ENCODE results near the gene MARCHF2. TPM values are rescaled to one million over a fixed set of nuclear protein-coding genes. Genes with fewer than 3 reads are reported as not detected.

Gene MARCHF2
- total and polyA plus RNA-seq, 9 donors: 14.1 to 19.7 (median 16.4) TPM

- no peaks in the 10 kb centered on the region for H3K27me3 ChIP-seq (ENCODE audit: control insufficient read depth, insufficient read depth, low read length)
- H3K4me1 ChIP-seq (ENCODE audit: control insufficient read depth, insufficient read depth, low read length): peaks cover 34% of the 10 kb centered on the region
- no peak overlapping the region for H3K27ac ChIP-seq (ENCODE audit: low read length)
- WGBS (ENCODE audit: insufficient coverage): 64% methylated on average over 2 of the region's 7 CpGs
- peaks cover 47% of the 10 kb centered on the region for H3K36me3 ChIP-seq (ENCODE audit: control insufficient read depth, insufficient read depth, low read length)
- H3K9me3 ChIP-seq (replicated peaks; ENCODE audit: control insufficient read depth, low read depth, low read length): no peaks in the 10 kb centered on the region
- H3K4me3 ChIP-seq (ENCODE audit: low read length): no peak overlapping the region
- no peak for DNase-seq
Observed at GRCh38 chr19:8460516-8461298, 47.6 kb downstream of the MARCHF2 start.

GRCh38 chr19:8461376-8461775 is 48.3 kb downstream of the MARCHF2 start:
- no peaks in the 10 kb centered on the region for H3K9me3 ChIP-seq (replicated peaks; ENCODE audit: control insufficient read depth, low read depth, low read length)
- H3K4me1 ChIP-seq (ENCODE audit: control insufficient read depth, insufficient read depth, low read length): peaks cover 33% of the 10 kb centered on the region
- no CpG with 5 or more reads among the region's 4 CpGs for WGBS (ENCODE audit: insufficient coverage)
- no peak overlapping the region for H3K27ac ChIP-seq (ENCODE audit: low read length)
- no peak for DNase-seq
- no peaks in the 10 kb centered on the region for H3K27me3 ChIP-seq (ENCODE audit: control insufficient read depth, insufficient read depth, low read length)
- H3K36me3 ChIP-seq (ENCODE audit: control insufficient read depth, insufficient read depth, low read length): peaks cover 45% of the 10 kb centered on the region
- H3K4me3 ChIP-seq (ENCODE audit: low read length): no peak overlapping the region

GRCh38 chr19:8461891-8462290 is 48.8 kb downstream of the MARCHF2 start:
- no peaks in the 10 kb centered on the region for H3K9me3 ChIP-seq (replicated peaks; ENCODE audit: control insufficient read depth, low read depth, low read length)
- H3K27ac ChIP-seq (ENCODE audit: low read length): no peak overlapping the region
- no peaks in the 10 kb centered on the region for H3K27me3 ChIP-seq (ENCODE audit: control insufficient read depth, insufficient read depth, low read length)
- H3K4me3 ChIP-seq (ENCODE audit: low read length): no peak overlapping the region
- DNase-seq: no peak
- WGBS (ENCODE audit: insufficient coverage): 85% methylated on average over 9 of the region's 14 CpGs
- H3K4me1 ChIP-seq (ENCODE audit: control insufficient read depth, insufficient read depth, low read length): peaks cover 30% of the 10 kb centered on the region
- H3K36me3 ChIP-seq (ENCODE audit: control insufficient read depth, insufficient read depth, low read length): peaks cover 43% of the 10 kb centered on the region

- WGBS (ENCODE audit: insufficient coverage): 61% methylated on average over 3 of the region's 5 CpGs
- peaks cover 27% of the 10 kb centered on the region for H3K4me1 ChIP-seq (ENCODE audit: control insufficient read depth, insufficient read depth, low read length)
- no peak for DNase-seq
- no peaks in the 10 kb centered on the region for H3K9me3 ChIP-seq (replicated peaks; ENCODE audit: control insufficient read depth, low read depth, low read length)
- no peaks in the 10 kb centered on the region for H3K27me3 ChIP-seq (ENCODE audit: control insufficient read depth, insufficient read depth, low read length)
- peaks cover 46% of the 10 kb centered on the region for H3K36me3 ChIP-seq (ENCODE audit: control insufficient read depth, insufficient read depth, low read length)
- H3K27ac ChIP-seq (ENCODE audit: low read length): no peak overlapping the region
- H3K4me3 ChIP-seq (ENCODE audit: low read length): no peak overlapping the region
Observed at GRCh38 chr19:8462571-8462970, 49.5 kb downstream of the MARCHF2 start.

- Histone ChIP-seq H3K27me3 (ENCODE audit: control insufficient read depth, insufficient read depth, low read length) (no peaks in the 10 kb centered on the region), H3K36me3 (ENCODE audit: control insufficient read depth, insufficient read depth, low read length) (peaks cover 50% of the 10 kb centered on the region), H3K4me3 (ENCODE audit: low read length) (no peak overlapping the region), H3K4me1 (ENCODE audit: control insufficient read depth, insufficient read depth, low read length) (peaks cover 21% of the 10 kb centered on the region), H3K9me3 (replicated peaks; ENCODE audit: control insufficient read depth, low read depth, low read length) (no peaks in the 10 kb centered on the region), H3K27ac (ENCODE audit: low read length) (no peak overlapping the region)
- DNase-seq: no peak
- WGBS (ENCODE audit: insufficient coverage): 92% methylated on average over 6 of the region's 8 CpGs
Observed at GRCh38 chr19:8463365-8463764, 50.3 kb downstream of the MARCHF2 start.

- no peak overlapping the region for H3K4me3 ChIP-seq (ENCODE audit: low read length)
- DNase-seq: no peak
- H3K27me3 ChIP-seq (ENCODE audit: control insufficient read depth, insufficient read depth, low read length): no peaks in the 10 kb centered on the region
- H3K27ac ChIP-seq (ENCODE audit: low read length): no peak overlapping the region
- WGBS (ENCODE audit: insufficient coverage): 95% methylated on average over 4 of the region's 4 CpGs
- H3K36me3 ChIP-seq (ENCODE audit: control insufficient read depth, insufficient read depth, low read length): peaks cover 74% of the 10 kb centered on the region
- no peaks in the 10 kb centered on the region for H3K9me3 ChIP-seq (replicated peaks; ENCODE audit: control insufficient read depth, low read depth, low read length)
- peaks cover 9% of the 10 kb centered on the region for H3K4me1 ChIP-seq (ENCODE audit: control insufficient read depth, insufficient read depth, low read length)
Observed at GRCh38 chr19:8466018-8466417, 52.9 kb downstream of the MARCHF2 start.

GRCh38 chr19:8468124-8468523 is 55.0 kb downstream of the MARCHF2 start:
- no CpG with 5 or more reads among the region's 3 CpGs for WGBS (ENCODE audit: insufficient coverage)
- peaks cover 89% of the 10 kb centered on the region for H3K36me3 ChIP-seq (ENCODE audit: control insufficient read depth, insufficient read depth, low read length)

GRCh38 chr19:8468761-8469373 is 55.8 kb downstream of the MARCHF2 start:
- 59% methylated on average over 6 of the region's 8 CpGs for WGBS (ENCODE audit: insufficient coverage)
- Histone ChIP-seq H3K27me3 (ENCODE audit: control insufficient read depth, insufficient read depth, low read length) (no peaks in the 10 kb centered on the region), H3K4me1 (ENCODE audit: control insufficient read depth, insufficient read depth, low read length) (peaks cover 3% of the 10 kb centered on the region), H3K4me3 (ENCODE audit: low read length) (no peak overlapping the region), H3K27ac (ENCODE audit: low read length) (no peak overlapping the region), H3K36me3 (ENCODE audit: control insufficient read depth, insufficient read depth, low read length) (peaks cover 87% of the 10 kb centered on the region), H3K9me3 (replicated peaks; ENCODE audit: control insufficient read depth, low read depth, low read length) (no peaks in the 10 kb centered on the region)
- peak; percentile 83 for DNase-seq

More at GRCh38 chr19:8468124-8468523, 55.0 kb downstream of the MARCHF2 start:
- Histone ChIP-seq H3K27me3 (ENCODE audit: control insufficient read depth, insufficient read depth, low read length) (no peaks in the 10 kb centered on the region), H3K4me3 (ENCODE audit: low read length) (no peak overlapping the region), H3K27ac (ENCODE audit: low read length) (no peak overlapping the region), H3K9me3 (replicated peaks; ENCODE audit: control insufficient read depth, low read depth, low read length) (no peaks in the 10 kb centered on the region), H3K4me1 (ENCODE audit: control insufficient read depth, insufficient read depth, low read length) (peaks cover 3% of the 10 kb centered on the region)
- no peak for DNase-seq

- Histone ChIP-seq H3K27me3 (ENCODE audit: control insufficient read depth, insufficient read depth, low read length) (no peaks in the 10 kb centered on the region), H3K36me3 (ENCODE audit: control insufficient read depth, insufficient read depth, low read length) (peaks cover 89% of the 10 kb centered on the region), H3K27ac (ENCODE audit: low read length) (no peak overlapping the region), H3K4me1 (ENCODE audit: control insufficient read depth, insufficient read depth, low read length) (peaks cover 3% of the 10 kb centered on the region), H3K9me3 (replicated peaks; ENCODE audit: control insufficient read depth, low read depth, low read length) (no peaks in the 10 kb centered on the region), H3K4me3 (ENCODE audit: low read length) (no peak overlapping the region)
- no peak for DNase-seq
- WGBS (ENCODE audit: insufficient coverage): 87% methylated on average over 8 of the region's 13 CpGs
Observed at GRCh38 chr19:8469613-8470368, 56.7 kb downstream of the MARCHF2 start.

All from muscle of leg (tissue), 11 donors.